Measurements from ENCODE around the gene ECPAS. TPM values are rescaled to one million over a fixed set of nuclear protein-coding genes. Genes with fewer than 3 reads are reported as not detected.

Gene ECPAS
- total RNA-seq, 1 experiment from 2014 or later = 69.4 TPM

DNA sequence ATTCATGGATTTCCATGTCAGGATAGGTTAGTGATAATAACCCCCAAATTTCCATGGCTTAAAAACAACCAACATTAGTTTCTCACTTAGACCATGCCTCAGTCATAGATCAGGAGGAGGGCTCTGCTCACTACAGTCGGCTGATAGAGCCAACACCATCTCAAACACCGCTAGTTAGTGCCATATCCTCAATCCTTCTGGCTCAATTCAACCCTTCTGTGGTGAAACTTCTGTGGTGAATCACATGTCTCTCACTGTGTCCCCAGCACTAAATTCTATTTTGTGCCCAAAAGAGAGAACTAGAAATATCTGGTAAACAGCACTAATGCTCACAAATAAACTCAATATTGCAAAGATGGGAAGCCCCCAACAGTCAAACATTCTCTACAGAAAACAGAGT, 21.1 kb downstream of the ECPAS start:
- ATAC-seq (no peak), DNase-seq (ENCODE audit: low read depth, low spot score) (no peak)
- in situ Hi-C loops (cut with HindIII; ENCODE audit: low pct_unique_long_range_greater_than_20kb, low sequenced_read_pairs) = no loop called here
- POLR2A ChIA-PET = no interaction called here
- Histone ChIP-seq H3K27me3 (ENCODE audit: control insufficient read depth, insufficient read depth, low read length) (no peaks in the 10 kb centered on the region), H3K36me3 (ENCODE audit: control insufficient read depth, insufficient read depth, low read length) (no peaks in the 10 kb centered on the region), H3K4me3 (ENCODE audit: low read depth in 2 of 2, low read length in 2 of 2) (no peak overlapping the region), H3K9me3 (ENCODE audit: control insufficient read depth, insufficient read depth, low read depth, low read length) (peaks cover 8% of the 10 kb centered on the region; the same call in 1 of the 2 replicates), H3K27ac (ENCODE audit: low read length) (no peak overlapping the region), H3K4me1 (ENCODE audit: control insufficient read depth, insufficient read depth, low read length) (peaks cover 8% of the 10 kb centered on the region)
- CTCF ChIA-PET = no interaction called here
- intact Hi-C loops (cut with micrococcal nuclease; ENCODE audit: unreplicated experiment) = no loop called here
- no peak for TF ChIP-seq SIN3A (IDR thresholded peaks at IDR 0.05; ENCODE audit: borderline replicate concordance, insufficient read depth, low read depth, low read length)
- TF ChIP-seq TCF7L2 (IDR thresholded peaks at IDR 0.05; ENCODE audit: low read depth, low read length) = no peak
- TF ChIP-seq CTCF (IDR thresholded peaks at IDR 0.05) = no peak
- TF ChIP-seq REST (IDR thresholded peaks at IDR 0.05; ENCODE audit: insufficient read depth in 1 of 2, low read depth in 2 of 2, low read length in 1 of 2) = no peak
- TF ChIP-seq POLR2AphosphoS5 (IDR thresholded peaks at IDR 0.05; ENCODE audit: low read depth, low read length) = no peak
- no TSS peak for BruUV-seq (replicated peaks)

- DNase-seq (ENCODE audit: low read depth, low spot score) (no peak), ATAC-seq (no peak)
- H3K27ac ChIP-seq (ENCODE audit: low read length) = no peak overlapping the region
- no peaks in the 10 kb centered on the region for H3K36me3 ChIP-seq (ENCODE audit: control insufficient read depth, insufficient read depth, low read length)
- in situ Hi-C loops (cut with HindIII; ENCODE audit: low pct_unique_long_range_greater_than_20kb, low sequenced_read_pairs) = no loop called here
- CTCF ChIA-PET = no interaction called here
- peaks cover 8% of the 10 kb centered on the region; the same call in 1 of the 2 replicates for H3K9me3 ChIP-seq (ENCODE audit: control insufficient read depth, insufficient read depth, low read depth, low read length)
- POLR2A ChIA-PET = no interaction called here
- no peak for TF ChIP-seq CTCF (IDR thresholded peaks at IDR 0.05)
- no peak for TF ChIP-seq TCF7L2 (IDR thresholded peaks at IDR 0.05; ENCODE audit: low read depth, low read length)
- no peak for TF ChIP-seq POLR2AphosphoS5 (IDR thresholded peaks at IDR 0.05; ENCODE audit: low read depth, low read length)
- TF ChIP-seq SIN3A (IDR thresholded peaks at IDR 0.05; ENCODE audit: borderline replicate concordance, insufficient read depth, low read depth, low read length) = no peak
- no peak for TF ChIP-seq REST (IDR thresholded peaks at IDR 0.05; ENCODE audit: insufficient read depth in 1 of 2, low read depth in 2 of 2, low read length in 1 of 2)
- peaks cover 20% of the 10 kb centered on the region for H3K4me1 ChIP-seq (ENCODE audit: control insufficient read depth, insufficient read depth, low read length)
- BruUV-seq (replicated peaks) = no TSS peak
- intact Hi-C loops (cut with micrococcal nuclease; ENCODE audit: unreplicated experiment) = no loop called here
- H3K4me3 ChIP-seq (ENCODE audit: low read depth in 2 of 2, low read length in 2 of 2) = no peak overlapping the region
- no peaks in the 10 kb centered on the region for H3K27me3 ChIP-seq (ENCODE audit: control insufficient read depth, insufficient read depth, low read length)
Measured at GRCh38 chr9:111458139-111459009, 25.8 kb downstream of the ECPAS start.
